ENCODE measurements around the gene ASIC3.

The ASIC3 gene

GRCh38 chr7:151080522-151081169 is 32.3 kb downstream of the ASIC3 start, which contains the start of gene FASTK:
TSS of gene FASTK (minus strand) at chr7:151080809. CDS start at chr7:151080766, 43 bp downstream.
- DNase-seq (ENCODE audit: low read depth), result no peak
- peak within 1 kb of the TSS; percentile 73 for H3K4me3 ChIP-seq (ENCODE audit: low read length)
- TF ChIP-seq CTCF (conservative IDR thresholded peaks at IDR 0.05; ENCODE audit: low read depth, low read length), result no peak

GRCh38 chr7:151081170-151082101 is 33.1 kb downstream of the ASIC3 start:
- TF ChIP-seq CTCF (conservative IDR thresholded peaks at IDR 0.05; ENCODE audit: low read depth, low read length), result no peak
- no peak for DNase-seq (ENCODE audit: low read depth)
- H3K4me3 ChIP-seq (ENCODE audit: low read length), result peak overlapping the region; percentile 72

GRCh38 chr7:151082141-151083070 is 34.1 kb downstream of the ASIC3 start:
- DNase-seq (ENCODE audit: low read depth), result no peak
- no peak for TF ChIP-seq CTCF (conservative IDR thresholded peaks at IDR 0.05; ENCODE audit: low read depth, low read length)
- H3K4me3 ChIP-seq (ENCODE audit: low read length), result peak overlapping the region; percentile 72

- H3K4me3 ChIP-seq (ENCODE audit: low read length), result peak within 1 kb of the TSS; percentile 72
- no peak for DNase-seq (ENCODE audit: low read depth)
- no peak for TF ChIP-seq CTCF (conservative IDR thresholded peaks at IDR 0.05; ENCODE audit: low read depth, low read length)
Measured at GRCh38 chr7:151083071-151083823, 34.9 kb downstream of the ASIC3 start, which contains the start of gene TMUB1. TSS of gene TMUB1 (minus strand) at chr7:151083493. CDS start at chr7:151082563, 930 bp downstream.

GRCh38 chr7:151083824-151084160 is 35.5 kb downstream of the ASIC3 start:
- DNase-seq (ENCODE audit: low read depth), result no peak
- peak overlapping the region; percentile 72 for H3K4me3 ChIP-seq (ENCODE audit: low read length)
- no peak for TF ChIP-seq CTCF (conservative IDR thresholded peaks at IDR 0.05; ENCODE audit: low read depth, low read length)

- no peak for DNase-seq (ENCODE audit: low read depth)
- no peak for TF ChIP-seq CTCF (conservative IDR thresholded peaks at IDR 0.05; ENCODE audit: low read depth, low read length)
- H3K4me3 ChIP-seq (ENCODE audit: low read length), result peak overlapping the region; percentile 47
Measured at GRCh38 chr7:151085329-151085690, 37.0 kb downstream of the ASIC3 start.

All from retinal pigment epithelial cell (primary cell).